Measurements from ENCODE around the gene FHIT.
A peak's percentile ranks its signal among the peaks of the same experiment; 100 is the strongest.

The FHIT gene

GRCh38 chr3:60316121-60316797 lies 935.0 kb downstream of the FHIT start:
- Histone ChIP-seq H3K9me3 (ENCODE audit: control insufficient read depth in 5 of 5, low read length in 5 of 5) (peaks cover 0 to 7% (median 5%) of the 10 kb centered on the region in 5 donors), H3K4me1 (ENCODE audit: control insufficient read depth in 5 of 5, insufficient read depth in 5 of 5, low read length in 5 of 5) (peaks cover 0 to 6% (median 2%) of the 10 kb centered on the region in 5 donors), H3K27me3 (ENCODE audit: control insufficient read depth in 5 of 5, insufficient read depth in 4 of 5, low read length in 5 of 5) (no peaks in the 10 kb centered on the region), H3K27ac (ENCODE audit: low read depth, low read length) (no peak overlapping the region), H3K9ac (ENCODE audit: low read length in 5 of 5) (no peak overlapping the region), H3K4me3 (ENCODE audit: low read depth in 1 of 5, low read length in 5 of 5) (no peak overlapping the region), H3K36me3 (ENCODE audit: control insufficient read depth in 5 of 5, insufficient read depth in 5 of 5, low read length in 5 of 5) (no peaks in the 10 kb centered on the region)

- Histone ChIP-seq H3K36me3 (ENCODE audit: control insufficient read depth in 5 of 5, insufficient read depth in 5 of 5, low read length in 5 of 5) (no peaks in the 10 kb centered on the region), H3K4me1 (ENCODE audit: control insufficient read depth in 5 of 5, insufficient read depth in 5 of 5, low read length in 5 of 5) (peaks cover 0 to 6% (median 2%) of the 10 kb centered on the region in 5 donors), H3K9me3 (ENCODE audit: control insufficient read depth in 5 of 5, low read length in 5 of 5) (peaks cover 0 to 7% (median 5%) of the 10 kb centered on the region in 5 donors), H3K27me3 (ENCODE audit: control insufficient read depth in 5 of 5, insufficient read depth in 4 of 5, low read length in 5 of 5) (no peaks in the 10 kb centered on the region), H3K27ac (ENCODE audit: low read depth, low read length) (no peak overlapping the region), H3K4me3 (ENCODE audit: low read depth in 1 of 5, low read length in 5 of 5) (no peak overlapping the region), H3K9ac (ENCODE audit: low read length in 5 of 5) (no peak overlapping the region)
Observed at GRCh38 chr3:60313951-60314461, 937.2 kb downstream of the FHIT start.

- no peak overlapping the region for H3K9ac ChIP-seq (ENCODE audit: low read length in 5 of 5)
- H3K4me1 ChIP-seq (ENCODE audit: control insufficient read depth in 5 of 5, insufficient read depth in 5 of 5, low read length in 5 of 5), result peaks cover 0 to 6% (median 2%) of the 10 kb centered on the region in 5 donors
- no peak overlapping the region for H3K4me3 ChIP-seq (ENCODE audit: low read depth in 1 of 5, low read length in 5 of 5)
- H3K27ac ChIP-seq (ENCODE audit: low read depth, low read length), result no peak overlapping the region
- peaks cover 0 to 7% (median 5%) of the 10 kb centered on the region in 5 donors for H3K9me3 ChIP-seq (ENCODE audit: control insufficient read depth in 5 of 5, low read length in 5 of 5)
- H3K27me3 ChIP-seq (ENCODE audit: control insufficient read depth in 5 of 5, insufficient read depth in 4 of 5, low read length in 5 of 5), result no peaks in the 10 kb centered on the region
- no peaks in the 10 kb centered on the region for H3K36me3 ChIP-seq (ENCODE audit: control insufficient read depth in 5 of 5, insufficient read depth in 5 of 5, low read length in 5 of 5)
Observed at GRCh38 chr3:60313231-60313798, 937.9 kb downstream of the FHIT start.

GRCh38 chr3:60309539-60310268 lies 941.5 kb downstream of the FHIT start:
- H3K9me3 ChIP-seq (ENCODE audit: control insufficient read depth in 5 of 5, low read length in 5 of 5), result peaks cover 0 to under 1% (median 0%) of the 10 kb centered on the region in 5 donors
- H3K27ac ChIP-seq (ENCODE audit: low read depth, low read length), result no peak overlapping the region
- no peaks in the 10 kb centered on the region for H3K4me1 ChIP-seq (ENCODE audit: control insufficient read depth in 5 of 5, insufficient read depth in 5 of 5, low read length in 5 of 5)
- H3K4me3 ChIP-seq (ENCODE audit: low read depth in 1 of 5, low read length in 5 of 5), result no peak overlapping the region
- H3K27me3 ChIP-seq (ENCODE audit: control insufficient read depth in 5 of 5, insufficient read depth in 4 of 5, low read length in 5 of 5), result no peaks in the 10 kb centered on the region
- H3K9ac ChIP-seq (ENCODE audit: low read length in 5 of 5), result no peak overlapping the region
- no peaks in the 10 kb centered on the region for H3K36me3 ChIP-seq (ENCODE audit: control insufficient read depth in 5 of 5, insufficient read depth in 5 of 5, low read length in 5 of 5)

GRCh38 chr3:60308808-60309207 lies 942.4 kb downstream of the FHIT start:
- no peak overlapping the region for H3K9ac ChIP-seq (ENCODE audit: low read length in 5 of 5)
- peaks cover 0 to 7% (median 5%) of the 10 kb centered on the region in 5 donors for H3K4me1 ChIP-seq (ENCODE audit: control insufficient read depth in 5 of 5, insufficient read depth in 5 of 5, low read length in 5 of 5)
- H3K36me3 ChIP-seq (ENCODE audit: control insufficient read depth in 5 of 5, insufficient read depth in 5 of 5, low read length in 5 of 5), result no peaks in the 10 kb centered on the region
- no peaks in the 10 kb centered on the region for H3K27me3 ChIP-seq (ENCODE audit: control insufficient read depth in 5 of 5, insufficient read depth in 4 of 5, low read length in 5 of 5)
- H3K9me3 ChIP-seq (ENCODE audit: control insufficient read depth in 5 of 5, low read length in 5 of 5), result no peaks in the 10 kb centered on the region
- no peak overlapping the region for H3K4me3 ChIP-seq (ENCODE audit: low read depth in 1 of 5, low read length in 5 of 5)
- H3K27ac ChIP-seq (ENCODE audit: low read depth, low read length), result no peak overlapping the region

GRCh38 chr3:60307562-60308199 lies 943.6 kb downstream of the FHIT start:
- Histone ChIP-seq H3K4me3 (ENCODE audit: low read depth in 1 of 5, low read length in 5 of 5) (no peak overlapping the region), H3K27me3 (ENCODE audit: control insufficient read depth in 5 of 5, insufficient read depth in 4 of 5, low read length in 5 of 5) (no peaks in the 10 kb centered on the region), H3K27ac (ENCODE audit: low read depth, low read length) (no peak overlapping the region), H3K9me3 (ENCODE audit: control insufficient read depth in 5 of 5, low read length in 5 of 5) (no peaks in the 10 kb centered on the region), H3K36me3 (ENCODE audit: control insufficient read depth in 5 of 5, insufficient read depth in 5 of 5, low read length in 5 of 5) (no peaks in the 10 kb centered on the region), H3K9ac (ENCODE audit: low read length in 5 of 5) (no peak overlapping the region), H3K4me1 (ENCODE audit: control insufficient read depth in 5 of 5, insufficient read depth in 5 of 5, low read length in 5 of 5) (peaks cover 0 to 18% (median 14%) of the 10 kb centered on the region in 5 donors)

- Histone ChIP-seq H3K9ac (ENCODE audit: low read length in 5 of 5) (no peak overlapping the region), H3K36me3 (ENCODE audit: control insufficient read depth in 5 of 5, insufficient read depth in 5 of 5, low read length in 5 of 5) (no peaks in the 10 kb centered on the region), H3K27me3 (ENCODE audit: control insufficient read depth in 5 of 5, insufficient read depth in 4 of 5, low read length in 5 of 5) (no peaks in the 10 kb centered on the region), H3K9me3 (ENCODE audit: control insufficient read depth in 5 of 5, low read length in 5 of 5) (peaks cover 0 to 4% (median 0%) of the 10 kb centered on the region in 5 donors), H3K4me3 (ENCODE audit: low read depth in 1 of 5, low read length in 5 of 5) (no peak overlapping the region), H3K4me1 (ENCODE audit: control insufficient read depth in 5 of 5, insufficient read depth in 5 of 5, low read length in 5 of 5) (peaks cover 0 to 18% (median 14%) of the 10 kb centered on the region in 5 donors), H3K27ac (ENCODE audit: low read depth, low read length) (no peak overlapping the region)
Observed at GRCh38 chr3:60304112-60304511, 947.1 kb downstream of the FHIT start.

GRCh38 chr3:60303160-60303559 lies 948.1 kb downstream of the FHIT start:
- H3K27ac ChIP-seq (ENCODE audit: low read depth, low read length), result no peak overlapping the region
- no peaks in the 10 kb centered on the region for H3K27me3 ChIP-seq (ENCODE audit: control insufficient read depth in 5 of 5, insufficient read depth in 4 of 5, low read length in 5 of 5)
- H3K9me3 ChIP-seq (ENCODE audit: control insufficient read depth in 5 of 5, low read length in 5 of 5), result peaks cover 0 to 4% (median 0%) of the 10 kb centered on the region in 5 donors
- H3K36me3 ChIP-seq (ENCODE audit: control insufficient read depth in 5 of 5, insufficient read depth in 5 of 5, low read length in 5 of 5), result no peaks in the 10 kb centered on the region
- no peak overlapping the region for H3K9ac ChIP-seq (ENCODE audit: low read length in 5 of 5)
- peaks cover 0 to 18% (median 14%) of the 10 kb centered on the region in 5 donors for H3K4me1 ChIP-seq (ENCODE audit: control insufficient read depth in 5 of 5, insufficient read depth in 5 of 5, low read length in 5 of 5)
- peak overlapping the region in 1 of 5 donors; percentile 31 for H3K4me3 ChIP-seq (ENCODE audit: low read depth in 1 of 5, low read length in 5 of 5)

GRCh38 chr3:60301142-60301541 lies 950.1 kb downstream of the FHIT start:
- H3K4me3 ChIP-seq (ENCODE audit: low read depth in 1 of 5, low read length in 5 of 5), result no peak overlapping the region
- H3K27ac ChIP-seq (ENCODE audit: low read depth, low read length), result no peak overlapping the region
- H3K9me3 ChIP-seq (ENCODE audit: control insufficient read depth in 5 of 5, low read length in 5 of 5), result peaks cover 0 to 4% (median 0%) of the 10 kb centered on the region in 5 donors
- no peak overlapping the region for H3K9ac ChIP-seq (ENCODE audit: low read length in 5 of 5)
- H3K27me3 ChIP-seq (ENCODE audit: control insufficient read depth in 5 of 5, insufficient read depth in 4 of 5, low read length in 5 of 5), result no peaks in the 10 kb centered on the region
- no peaks in the 10 kb centered on the region for H3K36me3 ChIP-seq (ENCODE audit: control insufficient read depth in 5 of 5, insufficient read depth in 5 of 5, low read length in 5 of 5)
- H3K4me1 ChIP-seq (ENCODE audit: control insufficient read depth in 5 of 5, insufficient read depth in 5 of 5, low read length in 5 of 5), result peaks cover 0 to 18% (median 14%) of the 10 kb centered on the region in 5 donors
